GM21825 (cell line): Measurements from ENCODE around the gene EPAS1.

ENCODE experiments used
- ATAC-seq: cut with Tn5 transposase; IDR thresholded peaks from one replicate; pipeline ENCODE4 v1.9.1; 2021; ENCODE audit warnings: mild to moderate bottlenecking, moderate library complexity; ENCODE audit not compliant: unreplicated experiment

EPAS1 gene

GRCh38 chr2:46318579-46319460 is 21.6 kb downstream of the EPAS1 start:
- ATAC-seq, result no peak

GRCh38 chr2:46319711-46320110 is 22.5 kb downstream of the EPAS1 start:
- no peak for ATAC-seq

GRCh38 chr2:46320141-46320567 is 22.9 kb downstream of the EPAS1 start:
- no peak for ATAC-seq

- no peak for ATAC-seq
These were observed 26.5 kb downstream of the EPAS1 start for GRCh38 chr2:46323730-46324129.

GRCh38 chr2:46325182-46325928 is 28.1 kb downstream of the EPAS1 start:
- ATAC-seq, result no peak

GRCh38 chr2:46326231-46326980 is 29.2 kb downstream of the EPAS1 start:
- ATAC-seq, result no peak

- no peak for ATAC-seq
These were observed 30.4 kb downstream of the EPAS1 start for GRCh38 chr2:46327627-46328026.

- no peak for ATAC-seq
These were observed 31.1 kb downstream of the EPAS1 start for GRCh38 chr2:46328291-46328690.

GRCh38 chr2:46328829-46329228 is 31.6 kb downstream of the EPAS1 start:
- ATAC-seq, result no peak

GRCh38 chr2:46329340-46329739 is 32.1 kb downstream of the EPAS1 start:
- no peak for ATAC-seq

GRCh38 chr2:46329803-46330775 is 32.9 kb downstream of the EPAS1 start:
- no peak for ATAC-seq

- no peak for ATAC-seq
These were observed 34.0 kb downstream of the EPAS1 start for GRCh38 chr2:46331109-46331766.

- no peak for ATAC-seq
These were observed 35.6 kb downstream of the EPAS1 start for GRCh38 chr2:46332686-46333281.

GRCh38 chr2:46333912-46334311 is 36.7 kb downstream of the EPAS1 start:
- ATAC-seq, result no peak

- ATAC-seq, result no peak
These were observed 37.4 kb downstream of the EPAS1 start for GRCh38 chr2:46334389-46335271.

GRCh38 chr2:46335391-46336282 is 38.4 kb downstream of the EPAS1 start:
- ATAC-seq, result no peak

- no peak for ATAC-seq
These were observed 39.2 kb downstream of the EPAS1 start for GRCh38 chr2:46336283-46336959.
